Liver (tissue), 3 donors: ENCODE data around the gene SCD5.

Experiments
- CTCF ChIP-seq: fragments of 150-350 bp; IDR thresholded peaks from 2 replicates; pipeline ENCODE4 v1.5.1; 2017; ENCODE audit warnings: improper control_type of control experiment, low read depth, low read length; ENCODE audit not compliant: missing input control
- GABPA ChIP-seq, 2 donors: IDR thresholded peaks in 1 of 2; conservative IDR thresholded peaks in 1 of 2; 2 replicates each; pipeline ENCODE4 v1.6.1; 2016; ENCODE audit warnings: antibody characterized with exemption in 2 of 2, mild to moderate bottlenecking in 1 of 2, moderate library complexity in 1 of 2
- RAD21 ChIP-seq, 2 donors: IDR thresholded peaks; 2 replicates each; pipeline ENCODE4 v1.6.1; 2016; ENCODE audit warnings: antibody characterized with exemption in 2 of 2, mild to moderate bottlenecking in 2 of 2
- TAF1 ChIP-seq: conservative IDR thresholded peaks from 2 replicates; pipeline ENCODE4 v1.6.1; 2016; ENCODE audit warnings: antibody characterized with exemption, mild to moderate bottlenecking
- TF ChIP-seq, protein P1 (sequence below): IDR thresholded peaks from 2 replicates; pipeline ENCODE4 v1.6.1; 2016; ENCODE audit warnings: antibody characterized with exemption, mild to moderate bottlenecking
- donor health status: healthy.
- donor health status: healthy.

GRCh38 chr4:82755650-82756049, 42.9 kb downstream of the SCD5 start:
- TF ChIP-seq, protein P1, sequence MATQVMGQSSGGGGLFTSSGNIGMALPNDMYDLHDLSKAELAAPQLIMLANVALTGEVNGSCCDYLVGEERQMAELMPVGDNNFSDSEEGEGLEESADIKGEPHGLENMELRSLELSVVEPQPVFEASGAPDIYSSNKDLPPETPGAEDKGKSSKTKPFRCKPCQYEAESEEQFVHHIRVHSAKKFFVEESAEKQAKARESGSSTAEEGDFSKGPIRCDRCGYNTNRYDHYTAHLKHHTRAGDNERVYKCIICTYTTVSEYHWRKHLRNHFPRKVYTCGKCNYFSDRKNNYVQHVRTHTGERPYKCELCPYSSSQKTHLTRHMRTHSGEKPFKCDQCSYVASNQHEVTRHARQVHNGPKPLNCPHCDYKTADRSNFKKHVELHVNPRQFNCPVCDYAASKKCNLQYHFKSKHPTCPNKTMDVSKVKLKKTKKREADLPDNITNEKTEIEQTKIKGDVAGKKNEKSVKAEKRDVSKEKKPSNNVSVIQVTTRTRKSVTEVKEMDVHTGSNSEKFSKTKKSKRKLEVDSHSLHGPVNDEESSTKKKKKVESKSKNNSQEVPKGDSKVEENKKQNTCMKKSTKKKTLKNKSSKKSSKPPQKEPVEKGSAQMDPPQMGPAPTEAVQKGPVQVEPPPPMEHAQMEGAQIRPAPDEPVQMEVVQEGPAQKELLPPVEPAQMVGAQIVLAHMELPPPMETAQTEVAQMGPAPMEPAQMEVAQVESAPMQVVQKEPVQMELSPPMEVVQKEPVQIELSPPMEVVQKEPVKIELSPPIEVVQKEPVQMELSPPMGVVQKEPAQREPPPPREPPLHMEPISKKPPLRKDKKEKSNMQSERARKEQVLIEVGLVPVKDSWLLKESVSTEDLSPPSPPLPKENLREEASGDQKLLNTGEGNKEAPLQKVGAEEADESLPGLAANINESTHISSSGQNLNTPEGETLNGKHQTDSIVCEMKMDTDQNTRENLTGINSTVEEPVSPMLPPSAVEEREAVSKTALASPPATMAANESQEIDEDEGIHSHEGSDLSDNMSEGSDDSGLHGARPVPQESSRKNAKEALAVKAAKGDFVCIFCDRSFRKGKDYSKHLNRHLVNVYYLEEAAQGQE: no peak
- TF ChIP-seq TAF1 (no peak), CTCF (no peak), RAD21 (IDR thresholded peaks at IDR 0.05) (no peak), GABPA (IDR thresholded peaks at IDR 0.05 in 1 of 2, conservative IDR thresholded peaks at IDR 0.05 in 1 of 2) (no peak)
